CD14-positive monocyte (primary cell): ENCODE data around the gene ZDHHC5. TPM values are rescaled to one million over a fixed set of nuclear protein-coding genes. Genes with fewer than 3 reads are reported as not detected.

Experiments
- DNase-seq, 3 donors: peaks; one replicate each; pipeline ENCODE4 v3.0.0-alpha.2; 2011 to 2022
- H2AFZ ChIP-seq: 2 replicates; pipeline ENCODE4 v1.6.0; 2012; ENCODE audit warnings: mild to moderate bottlenecking, low read depth, low read length, inconsistent platforms; ENCODE audit not compliant: insufficient read depth, poor library complexity, severe bottlenecking
- H3K27ac ChIP-seq, 2 donors: 1 replicate in 1 of 2; 2 replicates in 1 of 2; pipeline ENCODE4 v1.5.1; 2012 to 2013; ENCODE audit warnings: low read length in 2 of 2, control low read depth in 1 of 2, inconsistent platforms in 1 of 2, low read depth in 1 of 2, mild to moderate bottlenecking in 1 of 2
- H3K27me3 ChIP-seq, 2 donors: one replicate each; pipeline versions ENCODE4 v1.6.0 to v1.6.1; 2011 to 2013; ENCODE audit warnings: low read length in 2 of 2; ENCODE audit not compliant: control insufficient read depth in 2 of 2, insufficient read depth in 2 of 2
- H3K36me3 ChIP-seq, 2 donors: replicated peaks in 1 of 2; 1 replicate in 1 of 2; 2 replicates in 1 of 2; pipeline versions ENCODE4 v1.5.1 to v1.6.1; 2012 to 2013; ENCODE audit warnings: low read length in 2 of 2, control low read depth in 1 of 2, inconsistent platforms in 1 of 2, mild to moderate bottlenecking in 1 of 2; ENCODE audit not compliant: insufficient read depth in 2 of 2, control insufficient read depth in 1 of 2
- H3K4me1 ChIP-seq, 2 donors: 1 replicate in 1 of 2; 2 replicates in 1 of 2; pipeline versions ENCODE4 v1.5.1 to v1.6.1; 2012 to 2013; ENCODE audit warnings: low read length in 2 of 2, control low read depth in 1 of 2, inconsistent platforms in 1 of 2, mild to moderate bottlenecking in 1 of 2, moderate library complexity in 1 of 2; ENCODE audit not compliant: insufficient read depth in 2 of 2, control insufficient read depth in 1 of 2
- H3K4me2 ChIP-seq: replicated peaks from 2 replicates; pipeline ENCODE3; 2012; ENCODE audit warnings: low read length, moderate library complexity, mild to moderate bottlenecking; ENCODE audit not compliant: poor library complexity, severe bottlenecking; ENCODE audit errors: extremely low read depth
- H3K4me3 ChIP-seq, 3 experiments: fragments of 200-600 bp in 1 of 3; sonication (generic) in 1 of 3; replicated peaks in 1 of 3; 1 replicate in 2 of 3; 2 replicates in 1 of 3; pipeline ENCODE4 v1.5.1; 2011 to 2013; ENCODE audit warnings: low read length in 3 of 3, mild to moderate bottlenecking in 3 of 3, control low read depth in 2 of 3, low read depth in 2 of 3, inconsistent platforms in 1 of 3, moderate library complexity in 1 of 3
- H3K79me2 ChIP-seq: 2 replicates; pipeline ENCODE4 v1.6.0; 2012; ENCODE audit warnings: mild to moderate bottlenecking, control low read depth, inconsistent platforms, low read length, moderate library complexity; ENCODE audit not compliant: insufficient read depth
- H3K9ac ChIP-seq: 2 replicates; pipeline ENCODE4 v1.6.0; 2017; ENCODE audit warnings: low read length, mild to moderate bottlenecking; ENCODE audit not compliant: insufficient read depth, poor library complexity, severe bottlenecking
- H3K9me3 ChIP-seq, 2 donors: replicated peaks in 1 of 2; 1 replicate in 1 of 2; 2 replicates in 1 of 2; pipeline versions ENCODE4 v1.5.1 to v1.6.1; 2012 to 2013; ENCODE audit warnings: low read length in 2 of 2, control low read depth in 1 of 2; ENCODE audit not compliant: control insufficient read depth in 1 of 2, insufficient read depth in 1 of 2
- H4K20me1 ChIP-seq: 2 replicates; pipeline ENCODE4 v1.6.0; 2012; ENCODE audit warnings: mild to moderate bottlenecking, low read length, control low read depth, moderate library complexity; ENCODE audit not compliant: insufficient read depth
- H3K27ac Mint-ChIP-seq, 7 donors: one replicate each; pipeline ENCODE4 v1.8.0; 2020; ENCODE audit warnings: mild to moderate bottlenecking in 7 of 7, mixed read lengths in 7 of 7, moderate library complexity in 6 of 7, inconsistent platforms in 2 of 7
- H3K27me3 Mint-ChIP-seq, 3 donors: one replicate each; pipeline ENCODE4 v1.8.0; 2021 to 2022; ENCODE audit warnings: low read depth in 3 of 3, mild to moderate bottlenecking in 3 of 3, mixed read lengths in 3 of 3, moderate library complexity in 3 of 3, inconsistent platforms in 1 of 3
- H3K36me3 Mint-ChIP-seq, 2 donors: one replicate each; pipeline ENCODE4 v1.8.0; 2020; ENCODE audit warnings: mixed read lengths in 2 of 2, inconsistent platforms in 1 of 2, mild to moderate bottlenecking in 1 of 2
- H3K4me1 Mint-ChIP-seq: one replicate; pipeline ENCODE4 v1.8.0; 2020; ENCODE audit warnings: mild to moderate bottlenecking, mixed read lengths
- H3K4me3 Mint-ChIP-seq, 2 donors: one replicate each; pipeline ENCODE4 v1.8.0; 2020; ENCODE audit warnings: mild to moderate bottlenecking in 2 of 2, mixed read lengths in 2 of 2, moderate library complexity in 1 of 2
- H3K9me3 Mint-ChIP-seq, 7 donors: one replicate each; pipeline ENCODE4 v1.8.0; 2020 to 2022; ENCODE audit warnings: mixed read lengths in 7 of 7, mild to moderate bottlenecking in 6 of 7, moderate library complexity in 6 of 7, inconsistent platforms in 2 of 7
- WGBS: methylation state at CpG from one replicate; pipeline ENCODE4 v1.1.5; 2013; ENCODE audit warnings: missing lambda C conversion rate; ENCODE audit not compliant: insufficient coverage; 5-methylcytosine and 5-hydroxymethylcytosine counted together
- intact Hi-C, 2 donors: fragments of 100-400 bp; cut with micrococcal nuclease; formaldehyde crosslinking; loops; one replicate each; pipeline versions ENCODE4 v1.15.0 to v1.15.1; 2023
- polyA plus RNA-seq, 3 donors: library from polyadenylated mRNA; depleted of rRNA in 1 of 3; unstranded in 2 of 3; stranded (reverse) in 1 of 3; fragments of 300-500 nt in 2 of 3; fragments of >200 nt in 1 of 3; fragmentation: Illumina TruSeq in 2 of 3; gene quantifications; 1 replicate in 2 of 3; 2 replicates in 1 of 3; pipeline ENCODE4 v1.2.3, GENCODE V29; 2012 to 2021
- TF ChIP-seq, protein P1 (sequence below): fragments of 200-600 bp; IDR thresholded peaks from one replicate; pipeline ENCODE4 v1.8.0; 2022; ENCODE audit warnings: antibody characterized with exemption, mild to moderate bottlenecking

Gene ZDHHC5
- polyA plus RNA-seq, 3 donors: 28.6 to 37.9 (median 31.8) TPM

DNA sequence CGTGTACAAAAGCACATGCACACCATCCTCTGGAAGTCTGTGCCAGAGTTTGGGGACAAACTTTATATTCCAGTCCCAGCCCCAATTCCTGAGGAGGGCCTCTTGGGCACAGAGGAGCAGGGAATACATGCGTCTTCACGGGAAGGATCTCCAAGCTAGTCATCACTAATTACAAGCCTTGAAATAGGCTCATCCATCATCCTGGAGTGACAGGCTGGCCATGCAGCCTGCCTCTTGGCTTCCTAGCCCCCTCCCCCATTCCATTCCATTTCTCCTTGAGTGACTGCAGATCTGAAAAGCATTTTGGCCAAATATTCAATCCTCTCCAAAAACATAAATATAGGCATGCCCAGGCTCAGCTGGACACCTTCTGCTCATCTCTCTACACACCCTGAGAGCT is 45.7 kb upstream of the ZDHHC5 start:
- no peak overlapping the region for H2AFZ ChIP-seq
- Mint-ChIP-seq H3K4me3 (no peak overlapping the region), H3K36me3 (no peaks in the 10 kb centered on the region), H3K27me3 (peaks cover 0 to 2% (median 0%) of the 10 kb centered on the region in 3 donors), H3K27ac (no peak overlapping the region), H3K9me3 (peaks cover 7 to 29% (median 14%) of the 10 kb centered on the region in 7 donors), H3K4me1 (no peaks in the 10 kb centered on the region)
- H3K27ac ChIP-seq: no peak overlapping the region
- H3K79me2 ChIP-seq: no peaks in the 10 kb centered on the region
- H3K36me3 ChIP-seq: no peaks in the 10 kb centered on the region
- peaks cover 8 to 9% of the 10 kb centered on the region in 2 donors for H3K9me3 ChIP-seq
- WGBS: 67% methylated on average over 3 of the region's 3 CpGs
- H3K27me3 ChIP-seq: no peaks in the 10 kb centered on the region
- intact Hi-C loops: no loop called here
- no peak overlapping the region for H3K4me3 ChIP-seq
- H3K4me2 ChIP-seq: no peak overlapping the region
- no peak overlapping the region for H3K9ac ChIP-seq
- DNase-seq: no peak
- TF ChIP-seq, protein P1, sequence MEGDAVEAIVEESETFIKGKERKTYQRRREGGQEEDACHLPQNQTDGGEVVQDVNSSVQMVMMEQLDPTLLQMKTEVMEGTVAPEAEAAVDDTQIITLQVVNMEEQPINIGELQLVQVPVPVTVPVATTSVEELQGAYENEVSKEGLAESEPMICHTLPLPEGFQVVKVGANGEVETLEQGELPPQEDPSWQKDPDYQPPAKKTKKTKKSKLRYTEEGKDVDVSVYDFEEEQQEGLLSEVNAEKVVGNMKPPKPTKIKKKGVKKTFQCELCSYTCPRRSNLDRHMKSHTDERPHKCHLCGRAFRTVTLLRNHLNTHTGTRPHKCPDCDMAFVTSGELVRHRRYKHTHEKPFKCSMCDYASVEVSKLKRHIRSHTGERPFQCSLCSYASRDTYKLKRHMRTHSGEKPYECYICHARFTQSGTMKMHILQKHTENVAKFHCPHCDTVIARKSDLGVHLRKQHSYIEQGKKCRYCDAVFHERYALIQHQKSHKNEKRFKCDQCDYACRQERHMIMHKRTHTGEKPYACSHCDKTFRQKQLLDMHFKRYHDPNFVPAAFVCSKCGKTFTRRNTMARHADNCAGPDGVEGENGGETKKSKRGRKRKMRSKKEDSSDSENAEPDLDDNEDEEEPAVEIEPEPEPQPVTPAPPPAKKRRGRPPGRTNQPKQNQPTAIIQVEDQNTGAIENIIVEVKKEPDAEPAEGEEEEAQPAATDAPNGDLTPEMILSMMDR: no peak
- H4K20me1 ChIP-seq: no peaks in the 10 kb centered on the region
- H3K4me1 ChIP-seq: no peaks in the 10 kb centered on the region

DNA sequence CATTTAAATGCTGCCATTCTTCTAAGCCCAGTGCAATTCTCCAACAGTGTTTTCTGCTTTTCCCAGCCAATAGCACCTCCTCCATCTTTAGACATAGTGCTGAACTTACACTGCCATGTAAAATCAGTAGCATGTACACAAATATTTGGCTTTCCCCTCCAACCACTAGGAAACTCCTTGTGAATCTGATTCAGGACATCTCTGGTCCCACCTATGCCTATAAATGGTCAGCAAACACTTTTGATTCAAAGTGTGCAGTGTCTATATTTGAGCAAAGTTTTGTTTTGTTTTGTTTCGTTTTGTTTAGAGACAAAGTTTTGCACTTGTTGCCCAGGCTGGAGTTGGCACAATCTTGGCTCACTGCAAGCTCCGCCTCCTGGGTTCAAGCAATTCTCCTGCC is 43.0 kb upstream of the ZDHHC5 start:
- Mint-ChIP-seq H3K9me3 (peaks cover 2 to 13% (median 7%) of the 10 kb centered on the region in 7 donors), H3K4me1 (peaks cover 4% of the 10 kb centered on the region), H3K36me3 (no peaks in the 10 kb centered on the region), H3K27me3 (no peaks in the 10 kb centered on the region), H3K4me3 (no peak overlapping the region), H3K27ac (no peak overlapping the region)
- H3K36me3 ChIP-seq: no peaks in the 10 kb centered on the region
- H3K4me2 ChIP-seq: no peak overlapping the region
- WGBS: 83% methylated on average over 1 of the region's 2 CpGs
- no peak overlapping the region for H3K4me3 ChIP-seq
- H2AFZ ChIP-seq: no peak overlapping the region
- no peak for DNase-seq
- no peak overlapping the region for H3K27ac ChIP-seq
- TF ChIP-seq, protein P1: no peak
- no peaks in the 10 kb centered on the region for H3K27me3 ChIP-seq
- H3K9ac ChIP-seq: no peak overlapping the region
- H3K79me2 ChIP-seq: no peaks in the 10 kb centered on the region
- H4K20me1 ChIP-seq: no peaks in the 10 kb centered on the region
- peaks cover 0 to 1% of the 10 kb centered on the region in 2 donors for H3K9me3 ChIP-seq
- no peaks in the 10 kb centered on the region for H3K4me1 ChIP-seq
- intact Hi-C loops: no loop called here
